SK-N-SH (cell line): ENCODE measurements around the gene ANKRD11. TPM values are rescaled to one million over a fixed set of nuclear protein-coding genes. Genes with fewer than 3 reads are reported as not detected.

ENCODE experiments used
- CTCF ChIA-PET: fragments of 300-600, 350-600 bp; formaldehyde crosslinking; extraction: SDS; loops from one replicate; lab custom pipeline; 2021; lab: Yijun Ruan, JAX
- POLR2A ChIA-PET: fragments of 350-600 bp; sonication (Branson Sonifier 250); formaldehyde crosslinking; extraction: SDS; loops from one replicate; lab custom pipeline; 2020; ENCODE audit warnings: antibody characterized with exemption, inconsistent platforms; lab: Yijun Ruan, JAX
- DNase-seq: peaks from one replicate; pipeline ENCODE4 v3.0.0; 2012
- H2AFZ ChIP-seq: fragments of 200-600 bp; sonication (generic); 2 replicates; pipeline ENCODE4 v1.8.1; 2016; ENCODE audit warnings: antibody characterized with exemption, mild to moderate bottlenecking, low read depth
- H3F3A ChIP-seq: fragments of 200-600 bp; sonication (generic); replicated peaks from 2 replicates; pipeline ENCODE3; 2016; ENCODE audit warnings: antibody characterized with exemption, mild to moderate bottlenecking; ENCODE audit not compliant: insufficient read depth
- H3K27ac ChIP-seq, 2 experiments: fragments of 200-500 bp in 1 of 2; fragments of 200-600 bp in 1 of 2; sonication (Bioruptor generic) in 1 of 2; sonication (generic), shearing (Covaris generic) in 1 of 2; 2 replicates each; pipeline versions ENCODE4 v1.5.1 to v1.6.1; 2014 to 2016; ENCODE audit warnings: low read depth in 2 of 2, inconsistent platforms in 1 of 2, low read length in 1 of 2, mild to moderate bottlenecking in 1 of 2, mixed read lengths in 1 of 2
- H3K27me3 ChIP-seq: fragments of 200-600 bp; sonication (generic), shearing (Covaris generic); 2 replicates; pipeline ENCODE4 v1.6.1; 2016; ENCODE audit warnings: mixed run types; ENCODE audit not compliant: insufficient read depth
- H3K36me3 ChIP-seq, 2 experiments: fragments of 200-500 bp in 1 of 2; fragments of 200-600 bp in 1 of 2; sonication (Bioruptor generic) in 1 of 2; sonication (generic) in 1 of 2; replicated peaks in 1 of 2; 2 replicates each; pipeline versions ENCODE3 to v1.5.1; 2014 to 2016; ENCODE audit warnings: low read length in 1 of 2, mild to moderate bottlenecking in 1 of 2; ENCODE audit not compliant: insufficient read depth in 2 of 2, control insufficient read depth in 1 of 2
- H3K4me1 ChIP-seq, 2 experiments: fragments of 200-500 bp in 1 of 2; fragments of 200-600 bp in 1 of 2; sonication (Bioruptor generic) in 1 of 2; sonication (generic), shearing (Covaris generic) in 1 of 2; 2 replicates each; pipeline versions ENCODE4 v1.5.1 to v1.6.1; 2014 to 2016; ENCODE audit warnings: low read depth in 1 of 2, low read length in 1 of 2, mixed run types in 1 of 2; ENCODE audit not compliant: insufficient read depth in 2 of 2, control insufficient read depth in 1 of 2
- H3K4me2 ChIP-seq: fragments of 200-600 bp; sonication (generic), shearing (Covaris generic); 2 replicates; pipeline ENCODE4 v1.6.1; 2017; ENCODE audit warnings: mixed run types
- H3K4me3 ChIP-seq, 2 experiments: fragments of 200-500 bp in 1 of 2; fragments of 200-600 bp in 1 of 2; sonication (Bioruptor generic) in 1 of 2; sonication (generic), shearing (Covaris generic) in 1 of 2; 2 replicates each; pipeline versions ENCODE4 v1.5.1 to v1.8.1; 2014 to 2016; ENCODE audit warnings: low read depth in 2 of 2, inconsistent platforms in 1 of 2, low read length in 1 of 2, mild to moderate bottlenecking in 1 of 2, mixed read lengths in 1 of 2, moderate library complexity in 1 of 2
- H3K79me2 ChIP-seq: fragments of 200-600 bp; sonication (generic); 2 replicates; pipeline ENCODE4 v1.8.1; 2017; ENCODE audit warnings: mild to moderate bottlenecking; ENCODE audit not compliant: insufficient read depth
- H3K9ac ChIP-seq: fragments of 200-600 bp; sonication (generic); 2 replicates; pipeline ENCODE4 v1.6.1; 2017; ENCODE audit warnings: mixed run types
- H3K9me2 ChIP-seq: fragments of 200-600 bp; sonication (generic); 2 replicates; pipeline ENCODE4 v1.6.1; 2017; ENCODE audit warnings: mixed run types
- H3K9me3 ChIP-seq: fragments of 200-600 bp; sonication (generic); 2 replicates; pipeline ENCODE4 v1.6.1; 2017; ENCODE audit warnings: mixed run types, mild to moderate bottlenecking, moderate library complexity
- H4K20me1 ChIP-seq: fragments of 200-600 bp; sonication (generic); 2 replicates; pipeline ENCODE4 v1.6.1; 2017; ENCODE audit warnings: mild to moderate bottlenecking, mixed run types; ENCODE audit not compliant: insufficient read depth
- CTCF ChIP-seq: fragments of 200-600 bp; sonication (generic); IDR thresholded peaks from 2 replicates; pipeline ENCODE4 v1.6.1; 2017; ENCODE audit warnings: antibody characterized with exemption, mild to moderate bottlenecking, moderate library complexity
- EP300 ChIP-seq, 2 experiments: IDR thresholded peaks; 2 replicates each; pipeline versions ENCODE4 v1.4.0 to v1.6.1; 2012; ENCODE audit warnings: borderline replicate concordance in 1 of 2, low read depth in 1 of 2, low read length in 1 of 2
- EZH2phosphoT487 ChIP-seq: fragments of 200-600 bp; sonication (generic); IDR thresholded peaks from 2 replicates; pipeline ENCODE4 v1.6.1; 2017; ENCODE audit warnings: low read depth, mixed run types, mild to moderate bottlenecking, antibody characterized with exemption, moderate library complexity, borderline replicate concordance
- PBX3 ChIP-seq: IDR thresholded peaks from 2 replicates; pipeline ENCODE4; 2012
- RCOR1 ChIP-seq: fragments of 150-350 bp; IDR thresholded peaks from 2 replicates; pipeline ENCODE4 v1.6.1; 2017; ENCODE audit warnings: antibody characterized with exemption, low read length
- REST ChIP-seq: IDR thresholded peaks from 2 replicates; pipeline ENCODE4 v1.6.1; 2012; ENCODE audit warnings: mild to moderate bottlenecking, low read depth, low read length, moderate library complexity
- RFX5 ChIP-seq: IDR thresholded peaks from 2 replicates; pipeline ENCODE4 v1.6.1; 2012; ENCODE audit warnings: mild to moderate bottlenecking, improper control_type of control experiment, low read length
- YY1 ChIP-seq: IDR thresholded peaks from 2 replicates; pipeline ENCODE4 v1.4.0; 2012; ENCODE audit warnings: low read depth, mild to moderate bottlenecking
- ZBTB33 ChIP-seq: IDR thresholded peaks from 2 replicates; pipeline ENCODE4 v1.4.0; 2012; ENCODE audit warnings: low read depth, borderline replicate concordance
- WGBS: methylation state at CpG from one replicate; pipeline ENCODE4 v1.1.6; 2017; ENCODE audit warnings: low lambda C conversion rate; 5-methylcytosine and 5-hydroxymethylcytosine counted together
- polyA plus RNA-seq, 3 experiments: library from polyadenylated mRNA; depleted of rRNA; stranded (reverse); fragments of >200 nt; gene quantifications; 2 replicates each; pipeline ENCODE4 v1.2.3, GENCODE V29; 2012

The ANKRD11 gene
- polyA plus RNA-seq, 1 of the 3 experiments (the other 2 are of a cell fraction) = 50.2 TPM

- Histone ChIP-seq H3K27ac (no peak overlapping the region), H3K9ac (no peak overlapping the region), H3K4me1 (no peaks in the 10 kb centered on the region), H3K79me2 (peaks cover 34% of the 10 kb centered on the region), H3K36me3 (peaks cover 28 to 71% of the 10 kb centered on the region in 2 experiments), H2AFZ (no peak overlapping the region), H3K9me2 (no peaks in the 10 kb centered on the region), H3K9me3 (no peaks in the 10 kb centered on the region), H3K4me2 (no peak overlapping the region), H3K4me3 (no peak overlapping the region), H3K27me3 (no peaks in the 10 kb centered on the region), H3F3A (no peaks in the 10 kb centered on the region), H4K20me1 (peaks cover 31% of the 10 kb centered on the region)
- CTCF ChIA-PET = interaction anchor here (0.7 to 1.5 kb wide), 4 partner anchors 12 to 35 kb away, joined by 3 to 4 read pairs (median 3); no protein-coding TSS in a partner anchor
- POLR2A ChIA-PET = no interaction called here
- no peak for TF ChIP-seq YY1
- no peak for TF ChIP-seq RCOR1
- TF ChIP-seq PBX3 = no peak
- no peak for TF ChIP-seq ZBTB33
- TF ChIP-seq REST = no peak
- TF ChIP-seq EZH2phosphoT487 = no peak
- TF ChIP-seq EP300 (IDR thresholded peaks at IDR 0.05; ENCODE audit: borderline replicate concordance in 1 of 2, low read depth in 1 of 2, low read length in 1 of 2) = no peak
- TF ChIP-seq CTCF = no peak
- no peak for TF ChIP-seq RFX5
- no peak for DNase-seq
- 94% methylated on average over 7 of the region's 11 CpGs for WGBS
These were observed 215.1 kb downstream of the ANKRD11 start for GRCh38 chr16:89275284-89275584.
